ENCODE data around the gene CDKN2AIPNL. TPM values are rescaled to one million over a fixed set of nuclear protein-coding genes. Genes with fewer than 3 reads are reported as not detected.
A peak's percentile ranks its signal among the peaks of the same experiment; 100 is the strongest.

Gene CDKN2AIPNL
- total and polyA plus RNA-seq, 2 donors (not counting 3 experiments of a cell fraction or from before 2014, with no cell fraction given): 22.2 to 36.5 TPM

DNA sequence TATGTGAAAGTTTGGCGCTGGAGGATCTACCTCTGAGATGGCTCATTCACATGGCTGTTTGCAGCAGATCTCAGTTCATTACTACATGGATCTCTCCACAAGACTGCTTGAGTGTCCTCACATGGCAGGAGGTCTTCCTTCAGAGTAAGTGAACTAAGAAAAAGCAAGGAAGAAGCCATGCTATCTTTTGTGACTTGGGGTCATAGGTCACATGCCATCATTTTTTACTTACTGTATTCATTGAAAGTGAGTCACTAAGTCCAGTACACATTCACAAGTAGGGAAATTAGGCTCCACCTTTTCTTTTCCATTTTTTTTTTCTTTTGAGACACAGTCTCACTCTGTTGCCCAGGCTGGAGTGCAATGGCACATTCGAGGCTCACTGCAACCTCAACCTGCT is 8.7 kb upstream of the CDKN2AIPNL start:
- FAIRE-seq: peak; percentile 31
- Histone ChIP-seq H4K20me1 (replicated peaks; ENCODE audit: control insufficient read depth, extremely low read depth, insufficient read depth, low read length) (no peaks in the 10 kb centered on the region), H3K79me2 (ENCODE audit: control insufficient read depth, insufficient read depth, low read length) (no peaks in the 10 kb centered on the region), H3K9me3 (replicated peaks; ENCODE audit: control insufficient read depth, insufficient read depth, low read length) (no peaks in the 10 kb centered on the region), H3K4me2 (ENCODE audit: insufficient read depth, low read length) (no peak overlapping the region), H3K4me1 (ENCODE audit: control insufficient read depth, extremely low read depth, insufficient read depth, low read length) (no peaks in the 10 kb centered on the region), H2AFZ (ENCODE audit: low read depth, low read length) (no peak overlapping the region), H3K9ac (replicated peaks; ENCODE audit: extremely low read depth, insufficient read depth, low read length) (no peak overlapping the region), H3K27me3 (ENCODE audit: control insufficient read depth in 2 of 2, insufficient read depth in 2 of 2, low read length in 2 of 2) (no peaks in the 10 kb centered on the region), H3K9me1 (replicated peaks; ENCODE audit: control insufficient read depth, extremely low read depth, insufficient read depth, low read length) (no peaks in the 10 kb centered on the region), H3K36me3 (ENCODE audit: control insufficient read depth in 2 of 2, extremely low read depth in 1 of 2, insufficient read depth in 2 of 2, low read length in 2 of 2) (no peaks in the 10 kb centered on the region), H3K27ac (ENCODE audit: insufficient read depth, low read depth, low read length) (no peak overlapping the region), H3K4me3 (replicated peaks in 1 of 3; ENCODE audit: insufficient read depth in 1 of 3, low read depth in 1 of 3, low read length in 3 of 3) (no peak overlapping the region)
- dilution Hi-C loops (cut with MboI; ENCODE audit: extremely low pct_ligation_motif_present, low sequenced_read_pairs) (no loop called here), intact Hi-C loops (cut with micrococcal nuclease) (no loop called here)
- POLR2A ChIA-PET: no interaction called here
- CTCF ChIA-PET: interaction anchor here (0.9 kb wide), 1 partner anchor 9 kb away, joined by 3 read pairs; the partner anchor contains the start of gene CDKN2AIPNL
- TF ChIP-seq, protein P1, sequence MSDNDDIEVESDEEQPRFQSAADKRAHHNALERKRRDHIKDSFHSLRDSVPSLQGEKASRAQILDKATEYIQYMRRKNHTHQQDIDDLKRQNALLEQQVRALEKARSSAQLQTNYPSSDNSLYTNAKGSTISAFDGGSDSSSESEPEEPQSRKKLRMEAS (IDR thresholded peaks at IDR 0.05; ENCODE audit: insufficient read depth, insufficient read length): no peak
- TF ChIP-seq, protein P2, sequence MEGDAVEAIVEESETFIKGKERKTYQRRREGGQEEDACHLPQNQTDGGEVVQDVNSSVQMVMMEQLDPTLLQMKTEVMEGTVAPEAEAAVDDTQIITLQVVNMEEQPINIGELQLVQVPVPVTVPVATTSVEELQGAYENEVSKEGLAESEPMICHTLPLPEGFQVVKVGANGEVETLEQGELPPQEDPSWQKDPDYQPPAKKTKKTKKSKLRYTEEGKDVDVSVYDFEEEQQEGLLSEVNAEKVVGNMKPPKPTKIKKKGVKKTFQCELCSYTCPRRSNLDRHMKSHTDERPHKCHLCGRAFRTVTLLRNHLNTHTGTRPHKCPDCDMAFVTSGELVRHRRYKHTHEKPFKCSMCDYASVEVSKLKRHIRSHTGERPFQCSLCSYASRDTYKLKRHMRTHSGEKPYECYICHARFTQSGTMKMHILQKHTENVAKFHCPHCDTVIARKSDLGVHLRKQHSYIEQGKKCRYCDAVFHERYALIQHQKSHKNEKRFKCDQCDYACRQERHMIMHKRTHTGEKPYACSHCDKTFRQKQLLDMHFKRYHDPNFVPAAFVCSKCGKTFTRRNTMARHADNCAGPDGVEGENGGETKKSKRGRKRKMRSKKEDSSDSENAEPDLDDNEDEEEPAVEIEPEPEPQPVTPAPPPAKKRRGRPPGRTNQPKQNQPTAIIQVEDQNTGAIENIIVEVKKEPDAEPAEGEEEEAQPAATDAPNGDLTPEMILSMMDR (IDR thresholded peaks at IDR 0.05; ENCODE audit: extremely low read depth in 1 of 2, insufficient read depth in 1 of 2, low read depth in 1 of 2, low read length in 2 of 2): no peak
- no peak for TF ChIP-seq JUN (IDR thresholded peaks at IDR 0.05; ENCODE audit: borderline replicate concordance, insufficient read depth, insufficient read length, low read depth)
- TF ChIP-seq POLR2A (IDR thresholded peaks at IDR 0.05; ENCODE audit: low read depth, low read length): no peak
- TF ChIP-seq FOS (IDR thresholded peaks at IDR 0.05; ENCODE audit: borderline replicate concordance, insufficient read depth, low read length): no peak
- BruUV-seq (replicated peaks): no TSS peak
- DNase-seq (ENCODE audit: low read depth, low spot score): no peak

DNA sequence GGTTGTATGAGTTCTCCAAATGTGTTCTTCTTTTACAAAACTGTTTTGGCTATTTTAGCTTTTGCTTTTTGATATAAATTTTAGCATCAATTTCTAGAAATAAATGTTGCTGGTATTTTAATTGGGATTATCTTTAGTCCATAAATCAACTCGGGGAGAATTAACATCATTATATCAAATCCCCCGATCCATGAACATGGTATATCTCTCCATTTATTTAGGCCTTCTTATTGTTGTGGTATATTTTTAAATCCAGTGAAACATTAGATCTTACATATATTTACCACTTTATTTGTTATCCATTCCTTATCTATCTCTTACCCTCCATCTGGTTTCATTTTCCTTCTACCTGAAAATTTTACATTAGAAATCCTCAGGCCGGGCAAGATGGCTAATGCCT is 7.3 kb upstream of the CDKN2AIPNL start:
- no TSS peak for BruUV-seq (replicated peaks)
- no peak for TF ChIP-seq MYC (IDR thresholded peaks at IDR 0.05; ENCODE audit: low read depth, low read length)
- no peak for TF ChIP-seq POLR2A (IDR thresholded peaks at IDR 0.05; ENCODE audit: low read depth, low read length)
- no peak for TF ChIP-seq GATA2 (IDR thresholded peaks at IDR 0.05; ENCODE audit: insufficient read depth, insufficient read length, low read depth, low read length)
- TF ChIP-seq, protein P2 (IDR thresholded peaks at IDR 0.05; ENCODE audit: extremely low read depth in 1 of 2, insufficient read depth in 1 of 2, low read depth in 1 of 2, low read length in 2 of 2): no peak
- TF ChIP-seq FOS (IDR thresholded peaks at IDR 0.05; ENCODE audit: borderline replicate concordance, insufficient read depth, low read length): no peak
- TF ChIP-seq, protein P1 (IDR thresholded peaks at IDR 0.05; ENCODE audit: insufficient read depth, insufficient read length): no peak
- TF ChIP-seq EZH2 (IDR thresholded peaks at IDR 0.05; ENCODE audit: borderline replicate concordance, low read depth, low read length, severe bottlenecking): no peak
- TF ChIP-seq JUN (IDR thresholded peaks at IDR 0.05; ENCODE audit: borderline replicate concordance, insufficient read depth, insufficient read length, low read depth): no peak
- TF ChIP-seq POLR2AphosphoS5 (IDR thresholded peaks at IDR 0.05; ENCODE audit: insufficient read depth, low read depth, low read length): no peak
- intact Hi-C loops (cut with micrococcal nuclease): no loop called here
- Histone ChIP-seq H3K4me1 (ENCODE audit: control insufficient read depth, extremely low read depth, insufficient read depth, low read length) (no peaks in the 10 kb centered on the region), H3K27me3 (ENCODE audit: control insufficient read depth in 2 of 2, insufficient read depth in 2 of 2, low read length in 2 of 2) (no peaks in the 10 kb centered on the region), H2AFZ (ENCODE audit: low read depth, low read length) (no peak overlapping the region), H3K9me1 (replicated peaks; ENCODE audit: control insufficient read depth, extremely low read depth, insufficient read depth, low read length) (no peaks in the 10 kb centered on the region), H3K79me2 (ENCODE audit: control insufficient read depth, insufficient read depth, low read length) (no peaks in the 10 kb centered on the region), H3K9ac (replicated peaks; ENCODE audit: extremely low read depth, insufficient read depth, low read length) (no peak overlapping the region), H3K27ac (ENCODE audit: insufficient read depth, low read depth, low read length) (no peak overlapping the region), H3K4me3 (replicated peaks in 1 of 3; ENCODE audit: insufficient read depth in 1 of 3, low read depth in 1 of 3, low read length in 3 of 3) (no peak overlapping the region), H3K36me3 (ENCODE audit: control insufficient read depth in 2 of 2, extremely low read depth in 1 of 2, insufficient read depth in 2 of 2, low read length in 2 of 2) (no peaks in the 10 kb centered on the region), H3K9me3 (replicated peaks; ENCODE audit: control insufficient read depth, insufficient read depth, low read length) (no peaks in the 10 kb centered on the region), H3K4me2 (ENCODE audit: insufficient read depth, low read length) (no peak overlapping the region), H4K20me1 (replicated peaks; ENCODE audit: control insufficient read depth, extremely low read depth, insufficient read depth, low read length) (no peaks in the 10 kb centered on the region)
- DNase-seq (ENCODE audit: low read depth, low spot score): no peak
- CTCF ChIA-PET: interaction anchor here (1.1 kb wide), 1 partner anchor 66 kb away, joined by 3 read pairs; no protein-coding TSS in a partner anchor
- POLR2A ChIA-PET: no interaction called here
- dilution Hi-C loops (cut with MboI; ENCODE audit: extremely low pct_ligation_motif_present, low sequenced_read_pairs): no loop called here
- no peak for FAIRE-seq

All from endothelial cell of umbilical vein (primary cell).